BJ (cell line): ENCODE measurements around the gene PPP2R3B. TPM values are rescaled to one million over a fixed set of nuclear protein-coding genes. Genes with fewer than 3 reads are reported as not detected.
A peak's percentile ranks its signal among the peaks of the same experiment; 100 is the strongest.

Source experiments
- CTCF ChIA-PET: fragments of 350-600 bp; formaldehyde crosslinking; extraction: SDS; loops from one replicate; lab custom pipeline; 2021; ENCODE audit warnings: antibody characterized with exemption, inconsistent platforms; lab: Yijun Ruan, JAX
- POLR2A ChIA-PET: fragments of 300-600 bp; sonication (Branson Sonifier 250); formaldehyde crosslinking; extraction: SDS; loops from one replicate; lab custom pipeline; 2021; ENCODE audit warnings: antibody characterized with exemption; lab: Charles Lee
- DNase-seq: peaks from one replicate; pipeline ENCODE4 v3.0.0-alpha.2; 2011; ENCODE audit warnings: low read depth
- H3K27me3 ChIP-seq: 2 replicates; pipeline ENCODE4 v1.6.0; 2011; ENCODE audit warnings: low read length; ENCODE audit not compliant: control insufficient read depth, insufficient read depth
- H3K36me3 ChIP-seq: 2 replicates; pipeline ENCODE4 v1.5.1; 2011; ENCODE audit warnings: low read length; ENCODE audit not compliant: control insufficient read depth, insufficient read depth
- H3K4me3 ChIP-seq: 2 replicates; pipeline ENCODE4 v1.5.1; 2011; ENCODE audit warnings: low read depth, mild to moderate bottlenecking, control low read depth, low read length
- CTCF ChIP-seq: IDR thresholded peaks from 2 replicates; pipeline ENCODE4 v1.5.1; 2011; ENCODE audit warnings: low read depth, mild to moderate bottlenecking, control low read depth, inconsistent platforms, low read length, moderate library complexity; ENCODE audit not compliant: insufficient read depth
- polyA plus RNA-seq: library from polyadenylated mRNA; depleted of rRNA; stranded (reverse); fragments of >200 nt; gene quantifications from 2 replicates; pipeline ENCODE4 v1.2.3, GENCODE V29; 2011

Gene PPP2R3B
- polyA plus RNA-seq, 1 experiment: 14.9 TPM

- POLR2A ChIA-PET: no interaction called here
- peak overlapping the region; percentile 51 for H3K4me3 ChIP-seq
- DNase-seq: no peak
- H3K27me3 ChIP-seq: no peaks in the 10 kb centered on the region
- CTCF ChIA-PET: no interaction called here
- TF ChIP-seq CTCF: no peak
- H3K36me3 ChIP-seq: no peaks in the 10 kb centered on the region
Measured at GRCh38 chrX:372856-373640, 13.7 kb downstream of the PPP2R3B start.

GRCh38 chrX:371907-372306 lies 14.8 kb downstream of the PPP2R3B start:
- POLR2A ChIA-PET: no interaction called here
- no peak for TF ChIP-seq CTCF
- CTCF ChIA-PET: no interaction called here
- no peak for DNase-seq
- no peak overlapping the region for H3K4me3 ChIP-seq
- H3K36me3 ChIP-seq: no peaks in the 10 kb centered on the region
- no peaks in the 10 kb centered on the region for H3K27me3 ChIP-seq

DNA sequence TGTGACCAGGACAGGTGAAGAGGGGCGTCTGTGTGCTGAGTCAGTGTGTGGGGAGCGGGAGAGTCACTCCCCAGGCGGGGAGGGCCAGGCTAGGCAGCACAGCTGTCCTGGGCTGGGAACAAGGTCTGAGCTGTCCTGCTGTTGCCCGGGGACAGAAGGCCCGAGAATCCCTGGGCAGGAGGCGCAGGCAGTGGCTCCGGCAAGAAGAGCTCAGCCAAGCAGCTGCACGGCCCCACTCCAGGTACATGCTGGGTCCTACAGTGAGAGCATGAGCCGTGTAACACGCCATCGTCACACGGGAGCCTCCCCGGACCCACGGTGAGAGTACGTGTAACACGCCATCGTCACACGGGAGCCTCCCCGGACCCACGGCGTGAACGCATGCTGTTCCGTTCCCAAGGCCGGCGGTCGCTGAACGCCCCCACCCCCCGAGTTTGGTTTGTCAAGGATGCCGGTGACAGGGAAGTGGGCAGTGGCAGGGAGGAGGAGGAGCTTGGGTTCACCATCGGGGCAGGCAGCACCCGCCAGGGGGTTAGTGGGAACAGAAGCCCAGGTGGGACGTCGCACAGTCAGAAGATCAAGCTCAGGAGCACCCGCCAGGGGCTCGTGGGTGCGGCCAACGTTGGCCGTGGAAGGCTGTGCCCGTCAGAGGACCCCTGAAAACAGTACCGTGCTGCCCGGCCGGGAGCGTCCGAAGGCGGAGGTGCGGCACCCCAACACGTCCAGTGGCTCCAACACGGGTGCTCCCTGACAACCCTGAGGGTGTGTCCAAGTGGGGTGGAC lies 15.6 kb downstream of the PPP2R3B start:
- no peak for DNase-seq
- Histone ChIP-seq H3K27me3 (no peaks in the 10 kb centered on the region), H3K4me3 (no peak overlapping the region), H3K36me3 (no peaks in the 10 kb centered on the region)
- ChIA-PET POLR2A (no interaction called here), CTCF (no interaction called here)
- TF ChIP-seq CTCF: no peak

DNA sequence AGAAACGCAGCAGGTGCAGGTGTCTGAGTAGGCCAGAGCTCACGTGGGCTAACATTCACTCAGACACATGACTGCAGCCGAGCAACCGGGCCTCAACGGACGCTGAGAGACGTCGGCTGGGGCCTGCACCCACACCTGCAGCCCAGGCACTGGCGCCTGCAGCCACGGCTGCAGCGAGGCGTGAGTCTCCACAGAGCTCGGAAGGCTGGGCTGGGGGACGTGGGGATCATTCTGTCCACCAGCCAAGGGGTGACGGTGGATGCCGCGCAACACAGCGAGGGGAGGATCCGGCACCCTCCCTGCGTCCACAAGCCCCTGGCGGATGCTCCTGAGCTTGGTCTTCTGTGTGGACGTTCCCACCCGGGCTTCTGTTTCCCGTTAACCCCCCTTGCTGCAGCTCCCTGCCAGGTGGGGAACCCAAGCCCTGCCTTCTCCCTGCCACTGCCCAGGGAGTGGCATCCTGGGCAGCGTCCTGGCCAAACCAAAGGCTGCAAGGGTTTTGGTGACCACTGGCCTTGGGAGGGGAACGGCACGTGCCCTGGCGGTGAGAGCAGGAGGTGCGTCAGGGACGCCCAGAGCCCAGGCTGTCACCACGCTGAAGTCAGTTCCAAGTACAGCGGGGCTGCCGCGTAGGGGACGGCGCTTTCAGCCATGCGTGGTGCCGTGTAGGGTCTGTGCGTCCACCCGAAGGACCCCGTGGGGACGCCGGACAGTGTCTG lies 16.3 kb downstream of the PPP2R3B start:
- no peaks in the 10 kb centered on the region for H3K36me3 ChIP-seq
- no peak for TF ChIP-seq CTCF
- POLR2A ChIA-PET: no interaction called here
- no peak for DNase-seq
- no peak overlapping the region for H3K4me3 ChIP-seq
- H3K27me3 ChIP-seq: no peaks in the 10 kb centered on the region
- CTCF ChIA-PET: no interaction called here

DNA sequence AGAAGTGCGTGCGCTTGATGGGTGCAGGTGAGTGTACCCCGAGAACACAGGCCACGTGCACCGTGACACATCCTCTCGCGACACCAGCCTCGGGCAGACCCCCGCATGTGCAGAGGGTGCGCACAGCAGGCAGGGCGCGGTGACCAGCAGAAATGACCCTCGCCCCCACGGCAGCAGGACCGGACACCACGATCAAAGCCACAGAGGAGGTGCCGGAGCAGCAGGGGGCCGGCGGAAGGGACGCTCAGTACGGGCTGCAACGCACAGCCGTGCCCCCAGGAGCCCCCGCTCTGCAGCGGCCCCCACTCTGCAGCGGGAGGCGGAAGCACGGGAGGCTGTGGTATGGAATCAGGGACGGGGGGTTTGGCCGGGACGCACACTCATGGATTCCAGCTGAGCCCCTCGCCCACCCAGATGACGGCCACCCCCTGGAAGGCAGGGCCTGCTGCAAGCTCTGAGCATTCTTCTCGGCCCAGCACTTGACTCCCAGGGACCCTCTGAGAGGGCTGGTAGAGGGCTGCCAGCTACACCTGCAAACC lies 17.1 kb downstream of the PPP2R3B start:
- ChIA-PET POLR2A (no interaction called here), CTCF (no interaction called here)
- Histone ChIP-seq H3K36me3 (no peaks in the 10 kb centered on the region), H3K4me3 (no peak overlapping the region), H3K27me3 (no peaks in the 10 kb centered on the region)
- DNase-seq: no peak
- no peak for TF ChIP-seq CTCF
